GM12892 (cell line): Measurements from ENCODE around the gene RAPGEF1.

Source experiments
- POLR2A ChIP-seq: IDR thresholded peaks from 2 replicates; pipeline ENCODE4 v1.6.1; 2011; ENCODE audit warnings: low read depth, low read length, control low read depth
- TAF1 ChIP-seq: IDR thresholded peaks from 2 replicates; pipeline ENCODE4 v1.6.1; 2011; ENCODE audit warnings: low read depth, mild to moderate bottlenecking, control low read depth, low read length, borderline replicate concordance

DNA sequence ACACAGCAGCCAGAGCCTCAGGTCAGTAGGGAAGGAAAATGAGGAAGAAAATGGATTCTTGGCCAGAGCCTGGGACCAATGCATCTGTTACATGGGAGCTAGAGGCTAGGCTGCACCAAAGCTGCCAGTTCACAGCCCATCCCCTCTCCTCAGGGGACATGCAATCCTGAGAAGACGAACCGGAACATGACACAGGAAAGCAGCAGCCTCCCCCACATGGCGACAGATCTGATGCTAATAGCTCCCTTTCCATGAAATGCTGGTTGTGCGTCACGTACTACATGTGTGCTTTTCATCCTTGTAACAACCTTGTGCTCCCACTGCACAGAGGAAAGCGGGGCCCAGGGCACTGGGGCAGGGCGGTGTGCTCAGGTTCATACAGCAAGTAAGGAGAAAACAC lies 127.0 kb downstream of the RAPGEF1 start:
- TF ChIP-seq POLR2A (no peak), TAF1 (no peak)
